CD14-positive monocyte (primary cell): Measurements from ENCODE around the gene IDS. TPM values are rescaled to one million over a fixed set of nuclear protein-coding genes. Genes with fewer than 3 reads are reported as not detected.

Experiments
- DNase-seq, 3 donors: peaks; one replicate each; pipeline ENCODE4 v3.0.0-alpha.2; 2011 to 2022
- H2AFZ ChIP-seq: 2 replicates; pipeline ENCODE4 v1.6.0; 2012; ENCODE audit warnings: mild to moderate bottlenecking, low read depth, low read length, inconsistent platforms; ENCODE audit not compliant: insufficient read depth, poor library complexity, severe bottlenecking
- H3K27ac ChIP-seq, 2 donors: 1 replicate in 1 of 2; 2 replicates in 1 of 2; pipeline ENCODE4 v1.5.1; 2012 to 2013; ENCODE audit warnings: low read length in 2 of 2, control low read depth in 1 of 2, inconsistent platforms in 1 of 2, low read depth in 1 of 2, mild to moderate bottlenecking in 1 of 2
- H3K27me3 ChIP-seq, 2 donors: one replicate each; pipeline versions ENCODE4 v1.6.0 to v1.6.1; 2011 to 2013; ENCODE audit warnings: low read length in 2 of 2; ENCODE audit not compliant: control insufficient read depth in 2 of 2, insufficient read depth in 2 of 2
- H3K36me3 ChIP-seq, 2 donors: replicated peaks in 1 of 2; 1 replicate in 1 of 2; 2 replicates in 1 of 2; pipeline versions ENCODE4 v1.5.1 to v1.6.1; 2012 to 2013; ENCODE audit warnings: low read length in 2 of 2, control low read depth in 1 of 2, inconsistent platforms in 1 of 2, mild to moderate bottlenecking in 1 of 2; ENCODE audit not compliant: insufficient read depth in 2 of 2, control insufficient read depth in 1 of 2
- H3K4me1 ChIP-seq, 2 donors: 1 replicate in 1 of 2; 2 replicates in 1 of 2; pipeline versions ENCODE4 v1.5.1 to v1.6.1; 2012 to 2013; ENCODE audit warnings: low read length in 2 of 2, control low read depth in 1 of 2, inconsistent platforms in 1 of 2, mild to moderate bottlenecking in 1 of 2, moderate library complexity in 1 of 2; ENCODE audit not compliant: insufficient read depth in 2 of 2, control insufficient read depth in 1 of 2
- H3K4me2 ChIP-seq: replicated peaks from 2 replicates; pipeline ENCODE3; 2012; ENCODE audit warnings: low read length, moderate library complexity, mild to moderate bottlenecking; ENCODE audit not compliant: poor library complexity, severe bottlenecking; ENCODE audit errors: extremely low read depth
- H3K4me3 ChIP-seq, 3 experiments: fragments of 200-600 bp in 1 of 3; sonication (generic) in 1 of 3; replicated peaks in 1 of 3; 1 replicate in 2 of 3; 2 replicates in 1 of 3; pipeline ENCODE4 v1.5.1; 2011 to 2013; ENCODE audit warnings: low read length in 3 of 3, mild to moderate bottlenecking in 3 of 3, control low read depth in 2 of 3, low read depth in 2 of 3, inconsistent platforms in 1 of 3, moderate library complexity in 1 of 3
- H3K79me2 ChIP-seq: 2 replicates; pipeline ENCODE4 v1.6.0; 2012; ENCODE audit warnings: mild to moderate bottlenecking, control low read depth, inconsistent platforms, low read length, moderate library complexity; ENCODE audit not compliant: insufficient read depth
- H3K9ac ChIP-seq: 2 replicates; pipeline ENCODE4 v1.6.0; 2017; ENCODE audit warnings: low read length, mild to moderate bottlenecking; ENCODE audit not compliant: insufficient read depth, poor library complexity, severe bottlenecking
- H3K9me3 ChIP-seq, 2 donors: replicated peaks in 1 of 2; 1 replicate in 1 of 2; 2 replicates in 1 of 2; pipeline versions ENCODE4 v1.5.1 to v1.6.1; 2012 to 2013; ENCODE audit warnings: low read length in 2 of 2, control low read depth in 1 of 2; ENCODE audit not compliant: control insufficient read depth in 1 of 2, insufficient read depth in 1 of 2
- H4K20me1 ChIP-seq: 2 replicates; pipeline ENCODE4 v1.6.0; 2012; ENCODE audit warnings: mild to moderate bottlenecking, low read length, control low read depth, moderate library complexity; ENCODE audit not compliant: insufficient read depth
- H3K27ac Mint-ChIP-seq, 7 donors: one replicate each; pipeline ENCODE4 v1.8.0; 2020; ENCODE audit warnings: mild to moderate bottlenecking in 7 of 7, mixed read lengths in 7 of 7, moderate library complexity in 6 of 7, inconsistent platforms in 2 of 7
- H3K27me3 Mint-ChIP-seq, 3 donors: one replicate each; pipeline ENCODE4 v1.8.0; 2021 to 2022; ENCODE audit warnings: low read depth in 3 of 3, mild to moderate bottlenecking in 3 of 3, mixed read lengths in 3 of 3, moderate library complexity in 3 of 3, inconsistent platforms in 1 of 3
- H3K36me3 Mint-ChIP-seq, 2 donors: one replicate each; pipeline ENCODE4 v1.8.0; 2020; ENCODE audit warnings: mixed read lengths in 2 of 2, inconsistent platforms in 1 of 2, mild to moderate bottlenecking in 1 of 2
- H3K4me1 Mint-ChIP-seq: one replicate; pipeline ENCODE4 v1.8.0; 2020; ENCODE audit warnings: mild to moderate bottlenecking, mixed read lengths
- H3K4me3 Mint-ChIP-seq, 2 donors: one replicate each; pipeline ENCODE4 v1.8.0; 2020; ENCODE audit warnings: mild to moderate bottlenecking in 2 of 2, mixed read lengths in 2 of 2, moderate library complexity in 1 of 2
- H3K9me3 Mint-ChIP-seq, 7 donors: one replicate each; pipeline ENCODE4 v1.8.0; 2020 to 2022; ENCODE audit warnings: mixed read lengths in 7 of 7, mild to moderate bottlenecking in 6 of 7, moderate library complexity in 6 of 7, inconsistent platforms in 2 of 7
- CTCF ChIP-seq: fragments of 200-600 bp; IDR thresholded peaks from one replicate; pipeline ENCODE4 v1.8.0; 2022; ENCODE audit warnings: antibody characterized with exemption, mild to moderate bottlenecking
- WGBS: methylation state at CpG from one replicate; pipeline ENCODE4 v1.1.5; 2013; ENCODE audit warnings: missing lambda C conversion rate; ENCODE audit not compliant: insufficient coverage; 5-methylcytosine and 5-hydroxymethylcytosine counted together
- intact Hi-C, 2 donors: fragments of 100-400 bp; cut with micrococcal nuclease; formaldehyde crosslinking; loops; one replicate each; pipeline versions ENCODE4 v1.15.0 to v1.15.1; 2023
- polyA plus RNA-seq, 3 donors: library from polyadenylated mRNA; depleted of rRNA in 1 of 3; unstranded in 2 of 3; stranded (reverse) in 1 of 3; fragments of 300-500 nt in 2 of 3; fragments of >200 nt in 1 of 3; fragmentation: Illumina TruSeq in 2 of 3; gene quantifications; 1 replicate in 2 of 3; 2 replicates in 1 of 3; pipeline ENCODE4 v1.2.3, GENCODE V29; 2012 to 2021

Gene IDS
- polyA plus RNA-seq, 3 donors, result 79.5 to 113 (median 94.3) TPM

- no CpG with 5 or more reads among the region's 7 CpGs for WGBS
- H3K79me2 ChIP-seq, result no peaks in the 10 kb centered on the region
- no peak for TF ChIP-seq CTCF
Measured at GRCh38 chrX:149518236-149518635, 13.1 kb upstream of the IDS start.

GRCh38 chrX:149517308-149517707 is 12.2 kb upstream of the IDS start:
- Histone ChIP-seq H3K4me2 (no peak overlapping the region), H2AFZ (no peak overlapping the region), H3K79me2 (no peaks in the 10 kb centered on the region), H3K36me3 (no peaks in the 10 kb centered on the region), H3K9me3 (no peaks in the 10 kb centered on the region), H3K4me3 (no peak overlapping the region), H3K9ac (no peak overlapping the region), H3K4me1 (peaks cover 12 to 18% of the 10 kb centered on the region in 2 donors), H4K20me1 (no peaks in the 10 kb centered on the region), H3K27ac (no peak overlapping the region), H3K27me3 (peaks cover 0 to 2% of the 10 kb centered on the region in 2 donors)
- Mint-ChIP-seq H3K36me3 (no peaks in the 10 kb centered on the region), H3K9me3 (peaks cover 0 to 5% (median 0%) of the 10 kb centered on the region in 7 donors), H3K27me3 (peaks cover 3 to 14% (median 13%) of the 10 kb centered on the region in 3 donors), H3K4me3 (no peak overlapping the region), H3K27ac (no peak overlapping the region), H3K4me1 (peaks cover 25% of the 10 kb centered on the region)
- WGBS, result no CpG with 5 or more reads among the region's 1 CpG
- intact Hi-C loops, result no loop called here
- DNase-seq, result no peak
- no peak for TF ChIP-seq CTCF

More at GRCh38 chrX:149518236-149518635, 13.1 kb upstream of the IDS start:
- Histone ChIP-seq H3K4me3 (no peak overlapping the region), H3K4me1 (peaks cover 12 to 18% of the 10 kb centered on the region in 2 donors), H2AFZ (no peak overlapping the region), H3K9me3 (no peaks in the 10 kb centered on the region), H3K27ac (no peak overlapping the region), H3K9ac (no peak overlapping the region), H3K27me3 (peaks cover 0 to 2% of the 10 kb centered on the region in 2 donors), H3K36me3 (no peaks in the 10 kb centered on the region), H3K4me2 (no peak overlapping the region), H4K20me1 (no peaks in the 10 kb centered on the region)
- Mint-ChIP-seq H3K4me3 (no peak overlapping the region), H3K27ac (no peak overlapping the region), H3K36me3 (no peaks in the 10 kb centered on the region), H3K9me3 (peaks cover 0 to 5% (median 0%) of the 10 kb centered on the region in 7 donors), H3K27me3 (peaks cover 3 to 14% (median 13%) of the 10 kb centered on the region in 3 donors), H3K4me1 (peaks cover 24% of the 10 kb centered on the region)
- no peak for DNase-seq
- intact Hi-C loops, result no loop called here
